ENCODE data around the gene UBAC2. TPM values are rescaled to one million over a fixed set of nuclear protein-coding genes. Genes with fewer than 3 reads are reported as not detected.

The UBAC2 gene
- total RNA-seq, 4 donors from 2014 or later: 67.3 to 111 (median 93.8) TPM

- DNase-seq (ENCODE audit: low spot score in 2 of 2): no peak
- Histone ChIP-seq H3K27ac (peak overlapping the region; percentile 57), H3K4me3 (no peak overlapping the region), H3K9me3 (no peaks in the 10 kb centered on the region), H3K27me3 (no peaks in the 10 kb centered on the region), H3K36me3 (peaks cover 11% of the 10 kb centered on the region), H3K4me1 (peaks cover 14% of the 10 kb centered on the region)
- TF ChIP-seq POLR2A (IDR thresholded peaks at IDR 0.05) (no peak), CTCF (IDR thresholded peaks at IDR 0.05) (no peak), EP300 (IDR thresholded peaks at IDR 0.05) (no peak), POLR2AphosphoS5 (IDR thresholded peaks at IDR 0.05) (no peak)
- 72% methylated on average over 3 of the region's 3 CpGs for WGBS
Observed at GRCh38 chr13:99313501-99313900, 112.8 kb downstream of the UBAC2 start.

DNA sequence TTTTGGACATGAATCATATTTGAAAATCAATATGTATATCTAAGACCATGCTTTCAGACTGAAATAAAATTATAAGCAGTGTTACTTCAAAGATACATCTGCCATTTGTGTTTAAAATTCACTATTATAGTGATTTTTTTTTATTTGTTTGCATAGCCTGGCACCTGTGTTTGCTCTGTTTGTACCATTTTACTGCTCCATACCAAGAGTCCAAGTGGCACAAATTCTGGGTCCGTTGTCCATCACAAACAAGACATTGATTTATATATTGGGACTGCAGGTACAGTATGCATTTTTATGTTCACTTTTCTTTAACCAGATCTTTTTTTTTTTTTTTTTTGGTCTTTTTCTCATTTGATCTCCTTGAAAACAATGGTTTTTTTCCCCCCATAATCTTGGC, 113.3 kb downstream of the UBAC2 start:
- Histone ChIP-seq H3K27me3 (no peaks in the 10 kb centered on the region), H3K27ac (no peak overlapping the region), H3K9me3 (no peaks in the 10 kb centered on the region), H3K4me3 (no peak overlapping the region), H3K36me3 (peaks cover 13% of the 10 kb centered on the region), H3K4me1 (peaks cover 14% of the 10 kb centered on the region)
- 78% methylated on average over 1 of the region's 1 CpG for WGBS
- no peak for DNase-seq (ENCODE audit: low spot score in 2 of 2)
- no peak for TF ChIP-seq CTCF (IDR thresholded peaks at IDR 0.05)
- TF ChIP-seq POLR2A (IDR thresholded peaks at IDR 0.05): no peak
- TF ChIP-seq POLR2AphosphoS5 (IDR thresholded peaks at IDR 0.05): no peak
- TF ChIP-seq EP300 (IDR thresholded peaks at IDR 0.05): no peak

DNA sequence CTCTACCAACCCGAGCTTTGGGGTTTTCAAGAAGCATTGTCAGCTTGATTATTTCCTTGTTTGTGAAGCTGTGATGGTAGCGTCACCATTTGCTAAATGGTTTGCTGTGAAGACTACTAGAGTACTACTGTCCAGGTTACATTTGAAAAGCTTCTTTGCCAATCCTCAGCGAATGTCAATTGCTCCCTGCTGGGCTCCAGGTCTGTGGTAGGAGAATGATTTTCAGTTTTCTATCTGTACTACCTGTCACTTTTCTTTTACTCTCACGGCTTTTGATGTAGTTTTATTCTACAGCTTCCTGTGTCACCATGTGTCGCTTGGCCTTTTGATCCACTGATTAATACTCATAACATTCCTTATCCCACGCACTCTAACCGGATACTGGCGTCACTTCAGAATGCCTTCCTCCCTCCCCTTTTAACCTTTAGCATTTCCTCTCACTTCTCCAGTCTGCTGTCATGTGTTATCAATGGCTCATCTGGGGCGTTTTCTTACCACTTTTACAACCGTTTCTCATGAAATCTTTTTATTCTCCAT, 114.1 kb downstream of the UBAC2 start:
- peaks cover 9% of the 10 kb centered on the region for H3K36me3 ChIP-seq
- no peaks in the 10 kb centered on the region for H3K27me3 ChIP-seq
- no peak overlapping the region for H3K27ac ChIP-seq

GRCh38 chr13:99315186-99315585, 114.5 kb downstream of the UBAC2 start:
- no peak for DNase-seq (ENCODE audit: low spot score in 2 of 2)
- TF ChIP-seq POLR2A (IDR thresholded peaks at IDR 0.05) (no peak), EP300 (IDR thresholded peaks at IDR 0.05) (no peak), POLR2AphosphoS5 (IDR thresholded peaks at IDR 0.05) (no peak), CTCF (IDR thresholded peaks at IDR 0.05) (no peak)
- WGBS: 79% methylated on average over 6 of the region's 6 CpGs
- H3K4me3 ChIP-seq: no peak overlapping the region
- no peak overlapping the region for H3K27ac ChIP-seq
- peaks cover 9% of the 10 kb centered on the region for H3K36me3 ChIP-seq
- peaks cover 14% of the 10 kb centered on the region for H3K4me1 ChIP-seq
- H3K27me3 ChIP-seq: no peaks in the 10 kb centered on the region
- H3K9me3 ChIP-seq: no peaks in the 10 kb centered on the region

More for the DNA sequence above, 114.1 kb downstream of the UBAC2 start:
- Histone ChIP-seq H3K4me1 (peaks cover 14% of the 10 kb centered on the region), H3K9me3 (no peaks in the 10 kb centered on the region), H3K4me3 (no peak overlapping the region)
- TF ChIP-seq POLR2AphosphoS5 (IDR thresholded peaks at IDR 0.05) (no peak), CTCF (IDR thresholded peaks at IDR 0.05) (no peak), EP300 (IDR thresholded peaks at IDR 0.05) (no peak), POLR2A (IDR thresholded peaks at IDR 0.05) (no peak)
- WGBS: 66% methylated on average over 10 of the region's 10 CpGs
- DNase-seq (ENCODE audit: low spot score in 2 of 2): no peak

- Histone ChIP-seq H3K36me3 (peaks cover 9% of the 10 kb centered on the region), H3K4me3 (no peak overlapping the region), H3K4me1 (peaks cover 21% of the 10 kb centered on the region), H3K27ac (no peak overlapping the region), H3K9me3 (no peaks in the 10 kb centered on the region), H3K27me3 (no peaks in the 10 kb centered on the region)
- DNase-seq (ENCODE audit: low spot score in 2 of 2): no peak
- TF ChIP-seq POLR2AphosphoS5 (IDR thresholded peaks at IDR 0.05) (no peak), POLR2A (IDR thresholded peaks at IDR 0.05) (no peak), CTCF (IDR thresholded peaks at IDR 0.05) (no peak), EP300 (IDR thresholded peaks at IDR 0.05) (no peak)
- WGBS: 96% methylated on average over 2 of the region's 2 CpGs
Observed at GRCh38 chr13:99316224-99316623, 115.6 kb downstream of the UBAC2 start.

All from suprapubic skin (tissue), 4 donors.